Middle frontal gyrus (tissue), 1 donor: Measurements from ENCODE around the gene TNFSF15.

Experiments used
- DNase-seq: peaks from one replicate; pipeline ENCODE4 v3.0.0-alpha.2; 2015; ENCODE audit warnings: low spot score; ENCODE audit errors: extremely low spot score

Gene TNFSF15

GRCh38 chr9:114789006-114789405 lies 16.8 kb downstream of the TNFSF15 start:
- DNase-seq: no peak

GRCh38 chr9:114787781-114788498 lies 17.9 kb downstream of the TNFSF15 start:
- DNase-seq: no peak

- no peak for DNase-seq
Observed at GRCh38 chr9:114787214-114787613, 18.6 kb downstream of the TNFSF15 start.

DNA sequence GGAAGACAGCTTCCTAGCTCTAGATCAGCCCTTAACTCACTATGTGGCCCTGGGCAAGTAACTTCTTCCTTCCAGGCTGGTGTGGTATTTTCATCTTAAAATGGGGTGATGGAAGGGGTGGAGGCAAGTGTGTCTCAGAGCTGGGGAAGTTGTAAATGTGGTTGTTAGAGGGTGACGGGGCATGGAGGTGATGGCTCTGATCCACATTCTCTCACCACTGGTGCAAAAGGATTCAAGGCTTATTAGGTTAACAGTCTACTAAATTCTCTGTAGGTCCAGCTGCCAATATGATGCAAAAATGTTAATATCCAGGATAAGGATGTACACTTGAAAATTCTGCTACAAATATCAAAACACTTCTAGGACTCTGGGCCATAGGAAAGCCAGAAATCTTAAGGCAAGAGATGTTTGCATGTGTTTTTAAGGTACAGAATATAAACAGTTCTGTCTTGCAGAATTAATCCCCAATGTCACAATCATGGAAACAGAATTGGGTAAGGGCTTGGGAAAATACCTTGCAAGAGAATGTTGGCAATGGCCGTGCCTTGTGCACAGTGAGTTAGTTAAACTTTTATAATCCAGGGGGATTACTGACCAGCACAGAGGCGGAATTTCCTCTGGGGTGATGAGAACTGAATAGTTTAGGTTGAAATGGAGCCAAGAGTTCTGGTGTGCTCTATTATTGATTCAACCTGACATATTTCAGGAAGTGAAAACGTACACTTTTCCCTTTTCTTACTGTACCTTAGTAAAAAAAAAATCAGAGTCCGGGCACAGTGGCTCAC lies 19.8 kb downstream of the TNFSF15 start:
- DNase-seq: no peak

- no peak for DNase-seq
Observed at GRCh38 chr9:114784721-114785279, 21.0 kb downstream of the TNFSF15 start.

GRCh38 chr9:114782586-114782985 lies 23.3 kb downstream of the TNFSF15 start:
- no peak for DNase-seq

GRCh38 chr9:114779352-114779845 lies 26.4 kb downstream of the TNFSF15 start:
- DNase-seq: no peak

GRCh38 chr9:114777821-114778609 lies 27.8 kb downstream of the TNFSF15 start:
- DNase-seq: no peak

- DNase-seq: no peak
Observed at GRCh38 chr9:114776683-114777399, 29.0 kb downstream of the TNFSF15 start.

DNA sequence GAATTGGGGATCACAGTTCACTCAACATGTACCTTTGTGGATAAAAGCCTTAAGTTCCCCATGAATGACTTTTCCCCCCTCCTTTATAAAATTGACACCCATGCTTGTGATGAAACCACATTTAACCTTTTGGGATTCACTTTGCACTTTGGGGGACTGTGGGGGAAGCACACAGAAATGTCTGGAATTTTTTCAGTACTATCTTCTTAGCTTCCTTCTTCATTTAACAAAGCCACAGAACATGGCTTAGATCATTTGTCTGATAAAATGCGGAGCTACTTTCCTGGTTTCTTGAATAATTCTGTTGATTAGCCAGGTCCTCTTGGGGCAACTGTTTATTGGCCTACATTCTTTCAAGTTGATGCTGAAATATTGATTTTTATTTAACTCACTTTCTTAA lies 29.9 kb downstream of the TNFSF15 start:
- no peak for DNase-seq

GRCh38 chr9:114775121-114775520 lies 30.7 kb downstream of the TNFSF15 start:
- DNase-seq: no peak

GRCh38 chr9:114774524-114774923 lies 31.3 kb downstream of the TNFSF15 start:
- no peak for DNase-seq

- no peak for DNase-seq
Observed at GRCh38 chr9:114771889-114772288, 34.0 kb downstream of the TNFSF15 start.

- no peak for DNase-seq
Observed at GRCh38 chr9:114770991-114771390, 34.8 kb downstream of the TNFSF15 start.

DNA sequence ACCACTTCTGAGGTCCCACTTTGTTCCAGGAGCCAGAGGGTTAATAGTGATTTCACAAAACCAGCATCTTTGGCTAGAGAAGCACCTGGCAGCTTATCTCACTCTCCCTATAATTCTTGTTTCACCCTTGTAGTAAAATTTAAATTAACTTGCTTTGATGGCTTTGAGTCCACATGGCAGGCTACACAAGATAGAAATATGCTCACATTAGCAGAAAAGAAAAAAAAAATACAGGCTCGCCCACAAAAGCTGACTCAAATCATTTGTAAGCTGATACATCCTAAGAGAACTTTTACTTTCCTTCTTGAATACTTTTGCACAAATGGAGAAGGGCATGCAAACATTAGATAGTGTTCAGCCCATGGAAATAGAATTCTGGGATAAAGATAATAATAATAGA lies 36.2 kb downstream of the TNFSF15 start:
- no peak for DNase-seq

DNA sequence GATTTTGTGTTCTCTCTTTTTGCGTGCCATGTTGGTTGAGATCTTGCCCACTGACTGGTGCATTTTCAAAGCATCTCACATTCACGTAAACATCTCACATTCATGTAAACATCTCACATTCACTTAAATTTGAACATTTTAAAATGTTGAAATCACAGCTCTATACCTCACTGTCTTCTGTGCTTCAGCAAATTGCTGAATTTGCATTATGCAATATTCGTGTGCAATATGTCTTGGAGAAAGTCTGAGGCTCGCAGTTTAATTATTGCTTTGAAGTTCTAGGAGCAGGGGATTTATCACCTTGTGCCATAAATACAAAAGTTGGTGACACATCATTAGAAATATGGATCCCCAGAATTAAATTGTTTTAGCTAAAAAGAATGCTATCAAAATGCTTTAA lies 42.6 kb downstream of the TNFSF15 start:
- no peak for DNase-seq

DNA sequence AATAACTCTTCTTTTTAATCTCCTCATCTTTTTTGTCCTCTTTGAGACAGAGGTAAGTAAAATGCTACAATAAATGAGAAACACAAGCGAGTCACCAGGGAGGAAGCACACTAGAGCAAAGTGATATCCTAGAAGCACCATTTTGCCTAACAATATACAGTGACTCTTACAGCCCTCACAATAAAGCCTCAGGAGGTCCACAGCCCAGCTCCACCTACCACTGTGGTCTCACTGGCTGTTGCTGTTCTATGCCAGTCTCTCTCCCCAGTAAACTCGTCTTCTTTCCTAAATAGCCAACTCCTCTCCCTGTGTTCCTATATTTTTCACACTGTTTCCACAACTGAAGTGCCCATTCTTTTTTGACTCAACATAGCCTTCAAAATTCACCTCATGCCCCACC lies 44.3 kb downstream of the TNFSF15 start:
- no peak for DNase-seq

- no peak for DNase-seq
Observed at GRCh38 chr9:114759512-114760341, 46.1 kb downstream of the TNFSF15 start.

- DNase-seq: no peak
Observed at GRCh38 chr9:114757984-114758383, 47.9 kb downstream of the TNFSF15 start.

DNA sequence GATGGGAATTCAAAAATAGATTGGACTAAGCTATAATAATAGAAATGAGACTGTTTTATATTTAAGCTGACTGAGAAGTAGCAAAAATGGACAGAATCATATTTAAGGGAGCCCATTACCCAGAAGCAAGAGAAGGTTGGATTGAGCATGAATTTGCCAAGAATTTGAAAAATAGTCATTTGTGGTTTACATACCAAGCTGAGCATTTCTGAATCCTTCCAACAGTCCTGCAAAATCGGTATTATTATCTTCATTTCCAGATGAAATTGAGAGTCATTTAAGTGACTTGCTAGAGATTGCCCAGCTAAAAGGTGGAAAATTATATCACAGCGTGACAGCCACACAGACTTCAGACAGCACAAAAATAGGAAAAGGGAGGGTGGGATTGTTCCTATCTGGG lies 48.4 kb downstream of the TNFSF15 start:
- DNase-seq: no peak
